HG02870 (cell line): Measurements from ENCODE around the gene PVALEF.

Experiments used
- ATAC-seq: cut with Tn5 transposase; IDR thresholded peaks from one replicate; pipeline ENCODE4 v1.9.1; 2021; ENCODE audit warnings: mild to moderate bottlenecking, moderate library complexity; ENCODE audit not compliant: unreplicated experiment

The PVALEF gene

DNA sequence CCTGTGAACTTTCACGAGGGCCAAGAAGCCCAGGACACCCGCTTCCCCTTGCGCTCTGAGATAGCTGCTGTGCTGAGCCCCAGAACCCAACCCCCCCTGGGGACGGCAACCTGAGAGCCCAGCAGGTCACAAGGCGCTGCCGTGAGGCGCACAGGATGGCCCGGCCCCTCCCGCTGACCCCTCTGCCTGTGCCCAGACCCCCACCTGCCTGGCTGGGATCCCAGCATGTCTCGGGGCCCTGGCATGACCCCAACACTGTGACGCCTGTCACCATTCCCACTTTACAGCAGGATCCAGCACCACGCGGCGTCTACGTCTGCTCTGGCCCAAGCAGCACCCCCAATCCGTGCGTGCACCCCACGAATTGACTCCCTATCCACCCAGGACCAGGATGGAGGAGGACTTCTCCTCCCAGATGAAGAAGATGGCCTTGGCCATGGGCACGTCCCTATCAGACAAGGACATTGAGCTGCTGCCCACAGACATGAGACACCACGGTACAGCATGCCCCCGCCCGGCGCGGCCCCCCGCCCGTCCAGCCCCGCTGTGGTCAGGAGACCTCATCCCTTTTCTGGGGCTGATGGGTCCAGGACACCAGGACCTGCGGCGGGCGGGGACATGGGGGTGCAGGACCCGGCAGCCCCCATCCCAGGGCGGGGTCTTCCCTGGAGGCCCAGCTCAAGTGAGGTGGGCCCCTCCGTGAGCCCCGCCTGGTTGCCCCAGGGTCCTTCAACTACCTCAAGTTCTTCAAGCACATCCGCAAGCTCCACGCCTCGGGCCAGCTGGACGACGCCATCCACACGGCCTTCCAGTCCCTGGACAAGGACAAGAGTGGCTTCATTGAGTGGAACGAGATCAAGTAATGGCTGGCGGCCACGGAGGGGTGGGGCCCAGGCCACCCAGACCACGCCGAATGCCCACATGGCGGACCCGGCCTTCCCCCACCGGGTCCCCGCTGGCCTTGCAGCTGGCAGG lies 15.8 kb downstream of the PVALEF start:
- ATAC-seq, result no peak

DNA sequence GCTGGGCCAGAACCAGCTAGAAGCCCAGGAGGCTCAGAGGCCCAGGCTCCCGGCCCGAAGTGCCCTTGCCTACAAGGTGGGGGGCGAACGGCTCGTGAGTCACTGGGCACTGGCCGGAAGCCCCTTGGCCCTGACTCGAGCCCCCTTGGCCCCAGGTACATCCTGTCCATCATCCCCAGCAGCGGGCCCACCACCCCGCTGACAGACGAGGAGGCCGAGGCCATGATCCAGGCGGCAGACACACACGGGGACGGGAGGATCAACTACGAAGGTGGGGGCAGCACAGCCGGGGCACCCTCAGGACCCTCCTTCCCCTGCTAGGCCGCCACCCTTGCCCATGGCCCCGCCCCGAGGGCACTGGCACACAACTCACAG lies 16.5 kb downstream of the PVALEF start:
- no peak for ATAC-seq

DNA sequence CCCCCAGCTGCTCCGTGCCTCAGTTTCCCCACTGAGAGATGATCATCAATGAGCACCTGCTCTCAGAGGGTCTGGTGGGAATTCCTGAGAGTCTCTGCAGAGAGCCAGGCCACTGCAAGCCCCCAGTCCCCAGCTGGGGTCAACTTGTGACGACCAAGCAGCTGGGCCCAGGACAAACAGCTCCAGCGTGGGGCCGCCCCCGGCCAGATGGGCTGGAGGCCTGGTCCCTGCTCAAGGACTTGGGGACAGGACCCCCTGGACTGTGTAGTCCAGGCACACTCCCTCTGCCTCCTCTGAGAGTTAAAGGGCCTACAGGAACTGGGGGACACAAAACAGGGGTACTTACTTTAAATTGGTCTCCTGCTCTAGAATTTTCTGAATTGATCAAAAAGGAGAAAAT lies 17.3 kb downstream of the PVALEF start:
- no peak for ATAC-seq

DNA sequence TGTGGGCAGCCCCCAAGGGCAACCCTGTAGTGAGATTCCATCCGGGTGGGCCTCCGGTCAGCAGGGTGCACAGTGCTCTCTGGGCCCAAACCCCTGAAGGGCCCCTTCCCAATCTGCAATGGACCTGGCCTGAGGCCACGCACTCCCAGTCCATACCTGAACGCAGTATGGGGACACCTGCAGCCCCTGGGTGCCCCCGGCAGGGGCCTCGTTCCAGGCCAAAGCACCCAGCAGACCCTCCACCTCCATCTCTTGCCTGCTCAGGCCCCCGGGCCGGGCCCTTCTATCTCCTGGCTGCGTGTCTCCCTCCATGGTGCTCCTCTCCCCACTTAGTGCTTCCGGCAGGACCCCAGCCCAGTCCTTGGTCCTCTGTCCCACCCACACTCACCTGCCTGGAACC lies 18.0 kb downstream of the PVALEF start:
- ATAC-seq, result no peak

DNA sequence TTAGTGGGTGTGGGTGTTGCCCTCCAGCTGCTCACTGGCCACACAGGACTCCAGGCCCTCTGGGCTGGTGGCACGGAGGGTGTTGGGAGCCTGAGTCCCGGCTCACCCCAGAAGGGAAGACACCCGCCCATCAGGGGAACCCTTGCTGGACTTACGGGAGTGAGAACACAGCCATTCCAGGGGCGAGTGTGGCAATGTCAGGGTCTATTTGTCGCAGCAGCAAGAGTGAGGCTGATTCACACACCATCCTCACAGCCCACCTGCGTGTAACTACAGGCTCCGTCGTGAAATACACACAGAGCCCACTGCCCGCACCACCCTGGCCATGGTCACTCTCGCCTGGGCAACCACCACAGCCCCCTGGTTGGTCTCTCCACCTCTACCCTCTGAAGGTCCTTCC lies 18.5 kb downstream of the PVALEF start:
- no peak for ATAC-seq

DNA sequence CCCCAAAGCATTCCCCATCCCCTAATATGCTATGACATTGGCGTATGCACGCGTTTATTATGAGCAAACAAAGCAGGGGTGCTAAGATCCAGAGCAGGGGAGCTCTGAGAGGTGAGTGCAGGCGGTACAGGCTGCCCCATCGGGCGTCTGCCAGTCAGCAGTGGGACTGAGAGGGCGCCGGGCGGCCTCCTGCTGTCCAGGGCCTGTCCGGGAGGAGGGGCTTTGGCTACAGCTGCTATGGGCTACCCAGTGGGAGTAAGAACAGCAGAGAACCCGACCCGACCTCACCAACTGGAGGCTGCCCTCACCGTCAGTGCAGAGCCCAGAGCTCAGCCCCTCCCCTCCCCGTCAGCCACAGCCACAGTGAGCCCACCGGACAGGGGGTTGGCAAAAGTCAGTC lies 19.2 kb downstream of the PVALEF start:
- ATAC-seq, result no peak

DNA sequence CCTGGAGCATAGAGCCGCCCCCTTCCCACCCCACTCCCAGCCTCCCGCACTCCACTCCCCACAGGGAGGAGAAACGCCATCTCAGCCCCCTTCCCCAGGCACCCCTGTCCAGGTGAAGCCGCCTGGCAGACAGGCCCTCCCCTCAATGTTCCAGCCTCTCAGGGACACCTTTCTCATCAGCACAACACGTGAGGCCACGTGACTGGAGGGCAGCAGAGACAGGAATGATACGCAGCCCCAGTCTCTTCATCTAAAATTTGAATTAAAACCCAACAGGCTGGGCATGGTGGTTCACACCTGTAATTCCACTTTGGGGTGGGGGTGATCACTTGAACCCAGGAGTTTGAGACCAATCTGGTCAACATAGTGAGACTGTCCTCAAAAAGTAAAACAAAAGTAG lies 20.9 kb downstream of the PVALEF start:
- ATAC-seq, result no peak

DNA sequence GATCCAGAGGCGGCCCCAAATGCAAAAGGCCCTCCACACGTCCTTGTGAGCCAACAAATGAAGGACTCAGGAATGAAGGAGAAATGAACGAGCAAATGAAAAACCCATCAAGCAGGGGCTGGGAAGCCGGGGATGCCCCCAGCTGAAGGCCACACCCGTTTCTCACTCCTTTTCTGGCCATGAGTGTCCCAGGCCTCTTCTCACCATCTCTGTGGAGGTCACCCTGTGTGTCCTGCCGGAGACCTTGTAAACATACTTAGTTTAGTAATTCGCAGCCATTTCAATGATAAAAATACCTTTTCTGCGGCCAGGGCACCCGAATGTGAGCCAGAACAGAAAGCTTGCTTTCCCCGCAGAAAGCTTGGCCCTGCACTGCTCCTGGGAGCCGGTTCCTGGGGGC lies 21.8 kb downstream of the PVALEF start:
- no peak for ATAC-seq

DNA sequence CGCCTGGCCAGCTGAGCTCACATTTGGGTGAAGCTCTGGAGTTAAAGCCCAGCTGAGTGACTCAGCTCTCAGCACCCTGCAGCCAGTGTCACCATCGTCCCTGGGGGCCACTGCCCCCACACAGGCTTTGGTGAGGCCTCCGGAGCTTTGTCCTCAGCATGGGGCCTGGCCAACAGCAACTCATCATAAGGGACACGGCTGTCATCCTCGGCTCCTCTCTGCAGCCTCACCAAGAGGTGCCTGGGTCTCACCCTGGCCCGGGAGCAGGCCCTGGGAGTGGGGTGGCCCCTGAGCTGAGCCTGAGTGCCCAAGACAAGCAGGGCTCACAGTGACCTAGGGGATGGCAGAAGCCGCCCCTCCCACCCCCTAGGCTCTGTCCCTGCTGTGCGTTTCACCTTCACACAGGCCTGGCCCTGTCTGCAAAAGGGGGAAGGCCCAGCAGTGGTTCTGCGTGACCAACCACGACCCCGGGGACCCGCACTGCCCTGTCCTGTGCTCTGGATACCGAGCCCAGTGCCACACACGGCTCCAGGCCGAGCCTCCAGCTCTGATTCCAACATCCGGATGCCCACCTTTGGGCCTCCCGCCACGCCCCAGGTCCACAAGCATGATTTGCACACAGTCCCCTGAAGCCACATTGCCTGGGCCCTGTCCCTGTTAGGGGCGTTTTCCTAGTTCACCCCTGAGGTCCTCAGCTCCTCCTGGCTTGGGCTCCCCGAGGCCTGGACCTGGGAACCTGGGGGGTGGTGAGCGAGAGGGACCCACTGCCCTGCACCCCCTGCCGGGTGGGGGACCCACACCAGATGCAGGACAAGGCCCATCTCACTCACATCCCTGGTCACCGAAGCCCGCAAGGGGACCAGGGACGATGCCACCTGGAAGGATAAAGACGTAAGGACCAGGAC lies 22.5 kb downstream of the PVALEF start:
- no peak for ATAC-seq

DNA sequence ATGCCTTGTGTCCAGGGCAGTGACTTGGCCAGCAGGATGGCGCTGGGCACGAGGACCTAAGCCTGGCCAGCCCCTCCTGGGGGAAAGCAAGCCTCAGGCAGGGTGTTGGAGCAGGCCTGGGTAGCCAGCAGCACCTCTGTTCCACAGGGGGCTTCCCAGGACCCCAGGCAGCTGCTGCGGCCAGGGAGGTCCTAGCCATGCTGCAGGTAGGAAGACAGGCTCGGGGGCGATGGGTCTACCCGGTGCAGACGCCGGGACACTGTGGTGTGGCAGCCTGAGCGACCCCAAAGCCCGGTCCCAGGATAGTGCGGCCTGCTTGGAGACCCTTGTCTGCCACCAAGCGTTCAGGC lies 23.2 kb downstream of the PVALEF start:
- ATAC-seq, result no peak

DNA sequence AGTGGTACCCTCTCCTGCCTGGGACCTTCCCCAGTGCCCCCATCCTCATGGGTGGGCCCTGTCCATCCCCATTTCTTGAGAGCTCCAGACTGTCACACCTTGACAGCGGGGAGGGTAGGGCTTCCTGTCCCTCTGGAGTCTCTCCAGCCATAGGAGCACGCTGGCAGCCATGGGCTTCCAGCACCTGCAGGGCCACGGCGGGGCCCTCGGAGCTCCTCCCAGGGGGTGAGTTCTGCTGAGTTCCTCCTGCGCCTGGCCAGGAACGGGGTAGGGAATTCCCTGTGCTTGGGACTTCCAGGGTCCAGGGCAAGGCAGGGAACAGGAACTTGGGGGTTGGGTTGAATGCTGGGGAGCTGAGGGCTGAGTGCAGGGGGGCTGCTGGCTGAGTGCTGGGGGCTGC lies 23.7 kb downstream of the PVALEF start:
- no peak for ATAC-seq

DNA sequence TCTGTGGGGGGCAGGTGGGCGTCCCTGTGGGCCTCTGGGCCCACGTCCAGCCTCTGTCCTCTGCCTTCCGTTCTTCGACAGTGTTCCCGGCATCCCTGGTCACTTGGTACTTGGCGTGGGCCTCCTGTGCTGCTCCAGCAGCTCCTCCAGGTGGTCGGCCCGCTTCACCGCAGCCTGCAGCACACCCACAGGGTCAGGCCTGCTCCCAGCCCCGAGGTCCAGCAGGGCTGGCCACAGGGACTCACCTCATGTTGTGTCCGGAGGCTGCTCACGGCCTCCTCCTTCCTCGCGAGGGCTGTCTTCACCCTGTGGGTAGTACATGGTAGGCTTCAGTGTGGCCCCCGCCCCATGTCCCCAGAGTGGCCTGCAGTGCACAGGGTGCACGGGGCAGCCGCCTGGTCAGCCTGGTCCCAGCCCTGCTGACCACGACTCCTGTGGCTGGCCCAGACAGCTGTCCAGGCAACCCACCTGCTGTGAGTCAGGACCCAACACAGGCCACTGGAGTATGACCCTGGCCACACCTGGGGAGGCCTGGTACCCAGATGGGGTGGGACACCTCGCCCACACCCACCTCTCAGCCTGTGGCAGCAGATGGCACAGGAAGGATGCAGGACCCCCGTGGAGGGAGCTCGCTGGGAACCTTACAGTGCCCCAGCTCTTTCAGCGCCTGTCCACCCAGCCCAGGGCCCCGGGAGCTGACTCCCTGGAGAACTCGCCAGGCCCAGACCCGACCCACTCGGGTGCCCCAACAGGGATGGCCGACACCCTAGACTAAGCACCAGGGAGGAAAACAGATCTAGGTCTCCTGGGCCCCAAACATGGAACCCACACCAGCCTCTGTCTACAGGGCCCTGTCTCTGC lies 24.6 kb downstream of the PVALEF start:
- ATAC-seq, result no peak

DNA sequence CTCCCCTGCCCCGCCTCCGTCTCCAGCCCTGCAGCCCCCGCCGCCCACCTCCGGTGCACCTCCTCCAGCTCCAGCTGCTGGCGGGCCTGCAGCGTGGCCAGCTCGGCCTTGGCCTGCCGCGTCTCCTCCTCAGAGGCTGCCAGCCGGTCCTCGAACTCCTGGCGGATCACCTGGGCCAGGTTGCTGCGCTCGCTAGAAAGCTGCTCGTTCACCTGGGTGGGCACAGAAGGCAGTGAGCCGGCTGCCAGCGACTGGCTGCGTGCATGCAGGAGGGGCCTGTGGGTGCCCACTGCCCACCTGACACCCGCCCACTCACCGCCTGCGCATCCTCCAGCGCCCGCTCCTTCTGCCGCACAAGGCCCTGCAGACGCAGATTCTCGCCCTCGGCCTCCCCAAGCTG lies 25.3 kb downstream of the PVALEF start:
- no peak for ATAC-seq

DNA sequence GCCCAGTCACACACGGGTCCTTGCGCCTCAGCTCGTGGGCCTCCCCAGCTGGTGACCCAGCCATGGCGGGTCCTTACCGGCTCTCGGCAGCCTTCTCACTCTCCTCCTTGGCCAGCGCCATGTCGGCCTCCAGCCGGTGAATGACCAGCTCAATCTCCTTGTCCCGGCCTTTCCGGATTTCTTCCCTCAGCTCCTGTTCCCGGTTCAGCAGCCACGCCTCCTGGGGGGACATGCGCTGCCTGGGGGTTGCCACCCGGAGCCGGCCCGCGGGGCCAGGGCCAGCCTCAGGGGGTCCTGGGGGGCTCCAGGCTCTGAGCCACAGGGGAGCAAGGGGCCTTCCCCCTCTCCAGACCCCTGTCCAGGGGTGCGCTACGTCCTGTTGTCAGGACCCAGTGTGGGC lies 25.8 kb downstream of the PVALEF start:
- no peak for ATAC-seq

DNA sequence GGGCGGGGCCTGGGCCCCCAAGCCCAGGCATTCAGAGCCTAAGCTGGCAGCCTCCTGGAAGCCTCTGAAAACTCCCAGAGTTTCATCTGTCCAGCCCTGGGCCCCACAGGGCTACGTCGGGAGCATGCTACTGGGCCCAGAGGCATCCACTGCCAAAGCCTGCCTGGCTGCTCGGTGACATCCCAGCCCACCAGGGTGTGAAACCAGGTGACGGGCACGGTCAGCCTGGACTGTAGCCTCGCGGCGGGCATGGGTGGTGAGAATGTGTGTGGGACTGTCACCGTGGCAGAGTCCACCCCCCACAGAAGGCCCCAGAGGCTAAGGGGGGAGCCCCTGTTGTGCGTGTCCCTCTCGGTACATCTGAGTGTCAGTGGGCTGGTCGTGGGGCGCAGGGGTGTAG lies 26.3 kb downstream of the PVALEF start:
- ATAC-seq, result no peak

DNA sequence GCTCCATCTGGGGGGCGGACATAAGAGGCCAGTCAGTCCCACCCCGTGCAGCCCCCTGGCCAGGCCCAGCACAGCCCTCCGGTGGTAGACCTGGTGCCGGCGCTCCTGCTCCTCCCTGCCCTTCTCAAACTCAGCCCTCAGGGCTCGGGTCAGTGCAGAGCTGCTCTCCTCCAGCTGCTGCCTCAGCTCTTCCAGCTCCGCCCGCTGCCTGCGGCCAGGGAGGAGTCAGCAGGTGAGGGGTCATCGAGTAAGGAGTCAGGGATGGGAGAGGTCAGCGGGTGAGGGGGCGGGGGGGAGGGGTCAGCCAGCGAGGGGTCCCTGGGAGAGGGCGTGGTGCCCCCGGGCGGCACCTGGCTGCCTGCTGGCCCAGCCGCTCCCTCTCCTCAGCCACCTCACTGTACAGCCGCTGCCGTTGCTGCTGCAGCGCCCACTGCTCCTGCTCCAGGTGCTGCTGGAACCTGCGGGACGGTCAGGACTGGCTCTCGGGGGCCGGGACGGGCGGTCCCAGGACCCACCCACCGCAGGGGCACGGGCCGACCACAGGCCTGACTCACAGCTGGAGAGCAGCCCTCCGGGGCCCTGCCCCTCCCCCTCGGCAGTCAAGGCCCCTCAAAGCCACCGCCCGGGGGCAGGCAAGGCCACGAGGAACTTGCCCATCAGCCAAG lies 27.2 kb downstream of the PVALEF start:
- no peak for ATAC-seq

DNA sequence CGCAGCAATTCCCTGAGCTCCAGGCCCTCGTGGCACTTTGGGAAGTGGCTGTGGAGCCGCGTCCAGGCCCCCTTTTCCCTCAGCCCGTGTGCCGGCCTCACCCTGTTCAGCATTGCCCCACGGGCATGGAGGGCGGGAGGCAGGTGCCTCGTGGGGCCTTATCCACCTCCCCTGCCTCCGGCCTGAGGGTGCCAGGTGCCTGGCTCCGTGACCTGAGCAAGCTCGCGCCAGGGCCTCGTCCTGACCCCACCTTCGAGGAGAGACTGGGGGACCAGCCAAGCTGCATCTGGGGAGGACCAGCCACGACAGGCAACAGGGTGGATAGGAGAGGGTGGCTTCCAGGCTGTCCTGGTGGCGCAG lies 27.7 kb downstream of the PVALEF start:
- ATAC-seq, result no peak

DNA sequence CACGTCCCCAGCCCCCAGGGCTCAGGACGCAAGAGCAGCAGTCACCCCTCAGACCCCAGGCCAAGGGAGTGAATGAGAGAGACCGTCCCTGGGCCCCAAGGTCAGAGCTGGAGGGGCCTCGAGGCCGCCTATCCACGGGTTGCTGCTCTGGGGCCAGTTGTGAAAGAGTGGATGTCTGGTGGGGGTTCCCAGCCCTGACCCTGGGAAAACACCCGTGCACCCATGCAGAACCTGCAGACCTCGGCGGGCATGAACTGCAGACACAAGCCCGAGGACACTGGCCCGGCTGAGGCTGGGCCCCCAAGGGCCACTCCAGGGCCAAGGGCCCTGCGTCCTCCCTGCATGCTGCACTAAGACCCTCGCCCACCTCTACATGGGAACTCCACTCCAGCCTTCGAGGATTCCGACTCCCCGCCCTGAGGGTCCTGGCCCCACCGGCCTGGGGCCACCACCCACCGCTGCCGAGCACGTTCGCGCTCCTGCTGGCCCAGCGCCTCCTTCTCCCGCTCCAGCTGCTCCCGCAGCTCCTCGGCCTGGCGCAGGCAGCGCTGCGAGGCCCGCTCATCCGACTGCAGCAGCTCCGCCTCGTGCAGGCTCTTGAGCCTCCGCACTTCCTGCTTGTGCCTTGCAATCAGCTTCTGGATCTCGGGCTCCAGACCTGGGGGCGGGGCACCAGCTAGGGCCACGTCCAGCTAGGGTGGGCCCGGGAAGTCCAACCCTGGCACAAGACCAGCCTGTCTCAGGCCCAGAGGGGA lies 28.3 kb downstream of the PVALEF start:
- ATAC-seq, result no peak

DNA sequence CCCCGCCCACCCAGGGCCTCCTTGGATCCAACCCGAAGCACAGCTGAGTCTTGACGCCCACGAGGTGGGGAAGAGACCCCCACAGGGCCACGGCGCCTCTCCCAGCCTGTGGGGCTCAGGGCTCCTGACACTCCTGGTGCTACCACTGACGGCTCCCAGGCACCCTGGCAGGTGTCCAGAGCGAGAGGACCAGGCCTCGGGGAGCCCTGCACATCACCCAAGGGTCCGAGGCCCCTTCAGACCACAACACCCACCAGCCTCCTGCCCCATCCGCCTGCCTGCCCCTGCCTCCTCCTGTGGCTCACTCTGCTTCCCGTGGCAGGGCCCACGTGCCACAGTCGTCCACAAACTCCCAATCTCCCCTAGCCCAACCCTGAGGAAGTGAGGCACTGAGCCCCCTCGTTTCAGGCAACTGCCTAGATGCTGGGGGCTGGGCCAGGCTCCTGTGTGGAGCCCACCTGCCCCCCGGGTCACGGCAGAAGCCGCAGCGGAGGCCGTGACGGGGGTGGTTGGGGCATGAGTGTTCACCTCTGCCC lies 29.0 kb downstream of the PVALEF start:
- ATAC-seq, result no peak
